Retina (tissue), 1 donor: ENCODE results near the gene CACNA1C.
"Not testable (repeated sequence)": the region's sequence is repeated elsewhere in the genome, so short reads cannot be mapped to it uniquely, and the experiment has no call there.

ENCODE experiments used
- DNase-seq: peaks from one replicate; pipeline ENCODE4 v3.0.0-alpha.2; 2016

Gene CACNA1C

GRCh38 chr12:2113119-2113912, 60.5 kb downstream of the CACNA1C start:
- no peak for DNase-seq

- no peak for DNase-seq
These were observed 61.3 kb downstream of the CACNA1C start for GRCh38 chr12:2114071-2114470.

- no peak for DNase-seq
These were observed 62.5 kb downstream of the CACNA1C start for GRCh38 chr12:2115101-2115845.

- no peak for DNase-seq
These were observed 64.8 kb downstream of the CACNA1C start for GRCh38 chr12:2117541-2117940.

GRCh38 chr12:2118061-2118460, 65.3 kb downstream of the CACNA1C start:
- no peak for DNase-seq

GRCh38 chr12:2118481-2119255, 65.9 kb downstream of the CACNA1C start:
- no peak for DNase-seq

GRCh38 chr12:2119266-2119665, 66.5 kb downstream of the CACNA1C start:
- DNase-seq, result no peak

- no peak for DNase-seq
These were observed 68.4 kb downstream of the CACNA1C start for GRCh38 chr12:2120982-2121758.

GRCh38 chr12:2124466-2125023, 71.8 kb downstream of the CACNA1C start:
- no peak for DNase-seq

- no peak for DNase-seq
These were observed 73.1 kb downstream of the CACNA1C start for GRCh38 chr12:2125651-2126522.

- DNase-seq, result no peak
These were observed 74.1 kb downstream of the CACNA1C start for GRCh38 chr12:2126676-2127406.

GRCh38 chr12:2129076-2129475, 76.3 kb downstream of the CACNA1C start:
- no peak for DNase-seq

GRCh38 chr12:2135661-2136418, 83.1 kb downstream of the CACNA1C start:
- not testable (repeated sequence) for DNase-seq

GRCh38 chr12:2136901-2137300, 84.1 kb downstream of the CACNA1C start:
- DNase-seq, result no peak

GRCh38 chr12:2137711-2138110, 84.9 kb downstream of the CACNA1C start:
- DNase-seq, result no peak

- DNase-seq, result no peak
These were observed 85.5 kb downstream of the CACNA1C start for GRCh38 chr12:2138294-2138693.

GRCh38 chr12:2138871-2139308, 86.1 kb downstream of the CACNA1C start:
- DNase-seq, result no peak

- DNase-seq, result no peak
These were observed 86.9 kb downstream of the CACNA1C start for GRCh38 chr12:2139651-2140050.

- no peak for DNase-seq
These were observed 88.2 kb downstream of the CACNA1C start for GRCh38 chr12:2140858-2141519.
